Cardiac muscle cell (in vitro differentiated cells and primary cell): Measurements from ENCODE around the gene GINS3. TPM values are rescaled to one million over a fixed set of nuclear protein-coding genes. Genes with fewer than 3 reads are reported as not detected.

Source experiments
- DNase-seq, 2 donors: peaks; one replicate each; pipeline versions ENCODE4 v3.0.0 to v3.0.0-alpha.2; 2010 to 2017; ENCODE audit warnings: low read depth in 1 of 2, low spot score in 1 of 2
- H3K27ac ChIP-seq: fragments of 200-600 bp; sonication (generic); 2 replicates; pipeline ENCODE4 v1.5.1; 2016
- H3K27me3 ChIP-seq: fragments of 200-600 bp; sonication (generic); 2 replicates; pipeline ENCODE4 v1.6.0; 2016; ENCODE audit warnings: control low read depth
- H3K36me3 ChIP-seq: fragments of 200-600 bp; sonication (generic); 2 replicates; pipeline ENCODE4 v1.5.1; 2016; ENCODE audit warnings: control low read depth
- H3K4me1 ChIP-seq: fragments of 200-600 bp; sonication (generic); 2 replicates; pipeline ENCODE4 v1.8.1; 2017; ENCODE audit warnings: low read depth, mild to moderate bottlenecking, mixed run types
- H3K4me3 ChIP-seq: fragments of 200-600 bp; sonication (generic); 2 replicates; pipeline ENCODE4 v1.5.1; 2016; ENCODE audit warnings: mild to moderate bottlenecking
- H3K9me3 ChIP-seq: fragments of 200-600 bp; sonication (generic); 2 replicates; pipeline ENCODE4 v1.5.1; 2017; ENCODE audit warnings: low read depth, mild to moderate bottlenecking, control low read depth
- polyA plus RNA-seq: library from polyadenylated mRNA; unstranded; fragments of >200 nt; fragmentation: Nextera tagmentation; extraction: Ambion mirVana; gene quantifications from 2 replicates; pipeline ENCODE4 v1.2.1, GENCODE V29; 2016
- total RNA-seq: library from RNA; depleted of rRNA; stranded (reverse); fragments of >200 nt; gene quantifications from 2 replicates; pipeline ENCODE4 v1.2.3, GENCODE V29; 2016
- TF ChIP-seq, protein P1 (sequence below): IDR thresholded peaks from 2 replicates; pipeline ENCODE4 v1.5.1; 2012; ENCODE audit warnings: low read depth, mild to moderate bottlenecking, low read length

GINS3 gene
- total and polyA plus RNA-seq, 2 experiments from 2014 or later = 2.1 to 4.2 TPM

DNA sequence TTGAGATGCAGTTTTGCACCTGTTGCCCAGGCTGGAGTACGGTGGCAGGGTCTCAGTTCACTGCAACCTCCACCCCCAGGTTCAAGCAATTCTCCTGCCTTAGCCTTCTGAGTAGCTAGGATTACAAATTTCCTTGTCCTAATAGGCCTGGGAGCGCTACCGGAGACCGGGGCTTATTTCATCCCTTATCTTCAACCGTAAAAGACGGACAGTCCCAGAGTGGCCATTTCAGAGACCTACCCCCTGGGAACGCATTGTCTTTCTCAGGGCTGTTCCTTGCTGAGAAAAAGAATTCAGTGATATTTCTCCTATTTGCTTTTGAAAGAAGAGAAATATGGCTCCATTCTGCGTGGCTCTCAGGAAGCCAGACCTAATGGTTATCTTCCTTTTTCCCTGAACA is 39.6 kb upstream of the GINS3 start:
- Histone ChIP-seq H3K4me1 (no peaks in the 10 kb centered on the region), H3K36me3 (no peaks in the 10 kb centered on the region), H3K27ac (no peak overlapping the region), H3K4me3 (no peak overlapping the region), H3K27me3 (no peaks in the 10 kb centered on the region), H3K9me3 (no peaks in the 10 kb centered on the region)
- DNase-seq = no peak
- TF ChIP-seq, protein P1, sequence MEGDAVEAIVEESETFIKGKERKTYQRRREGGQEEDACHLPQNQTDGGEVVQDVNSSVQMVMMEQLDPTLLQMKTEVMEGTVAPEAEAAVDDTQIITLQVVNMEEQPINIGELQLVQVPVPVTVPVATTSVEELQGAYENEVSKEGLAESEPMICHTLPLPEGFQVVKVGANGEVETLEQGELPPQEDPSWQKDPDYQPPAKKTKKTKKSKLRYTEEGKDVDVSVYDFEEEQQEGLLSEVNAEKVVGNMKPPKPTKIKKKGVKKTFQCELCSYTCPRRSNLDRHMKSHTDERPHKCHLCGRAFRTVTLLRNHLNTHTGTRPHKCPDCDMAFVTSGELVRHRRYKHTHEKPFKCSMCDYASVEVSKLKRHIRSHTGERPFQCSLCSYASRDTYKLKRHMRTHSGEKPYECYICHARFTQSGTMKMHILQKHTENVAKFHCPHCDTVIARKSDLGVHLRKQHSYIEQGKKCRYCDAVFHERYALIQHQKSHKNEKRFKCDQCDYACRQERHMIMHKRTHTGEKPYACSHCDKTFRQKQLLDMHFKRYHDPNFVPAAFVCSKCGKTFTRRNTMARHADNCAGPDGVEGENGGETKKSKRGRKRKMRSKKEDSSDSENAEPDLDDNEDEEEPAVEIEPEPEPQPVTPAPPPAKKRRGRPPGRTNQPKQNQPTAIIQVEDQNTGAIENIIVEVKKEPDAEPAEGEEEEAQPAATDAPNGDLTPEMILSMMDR = no peak

DNA sequence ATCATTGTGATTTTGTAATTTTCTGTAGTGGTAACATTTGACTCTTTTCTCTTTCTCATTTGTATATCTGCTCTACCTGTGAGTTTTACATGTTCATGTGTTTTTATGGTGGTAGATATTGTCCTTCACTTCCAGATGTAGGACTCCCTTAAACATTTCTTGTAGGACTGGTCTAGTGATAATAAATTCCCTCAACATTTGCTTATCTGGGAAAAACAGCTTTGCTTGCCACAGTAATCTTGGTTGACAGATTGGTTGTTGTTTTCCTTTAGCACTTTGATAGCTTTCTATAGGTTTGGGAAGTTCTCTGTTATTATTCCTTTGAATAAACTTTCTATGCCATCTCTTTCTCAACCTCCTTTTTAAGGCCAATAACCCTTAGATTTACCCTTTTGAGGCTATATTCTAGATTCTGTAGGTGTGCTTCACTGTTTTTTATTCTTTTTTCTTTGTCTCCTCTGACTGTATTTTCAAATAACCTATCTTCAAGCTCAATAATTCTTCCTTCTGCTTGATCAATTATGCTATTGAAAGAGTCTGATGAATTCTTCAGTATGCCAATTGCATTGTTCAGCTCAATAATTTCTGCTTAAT is 32.1 kb upstream of the GINS3 start:
- DNase-seq = no peak
- Histone ChIP-seq H3K4me1 (no peaks in the 10 kb centered on the region), H3K9me3 (no peaks in the 10 kb centered on the region), H3K27ac (no peak overlapping the region), H3K4me3 (no peak overlapping the region), H3K36me3 (no peaks in the 10 kb centered on the region), H3K27me3 (no peaks in the 10 kb centered on the region)
- TF ChIP-seq, protein P1 = no peak

DNA sequence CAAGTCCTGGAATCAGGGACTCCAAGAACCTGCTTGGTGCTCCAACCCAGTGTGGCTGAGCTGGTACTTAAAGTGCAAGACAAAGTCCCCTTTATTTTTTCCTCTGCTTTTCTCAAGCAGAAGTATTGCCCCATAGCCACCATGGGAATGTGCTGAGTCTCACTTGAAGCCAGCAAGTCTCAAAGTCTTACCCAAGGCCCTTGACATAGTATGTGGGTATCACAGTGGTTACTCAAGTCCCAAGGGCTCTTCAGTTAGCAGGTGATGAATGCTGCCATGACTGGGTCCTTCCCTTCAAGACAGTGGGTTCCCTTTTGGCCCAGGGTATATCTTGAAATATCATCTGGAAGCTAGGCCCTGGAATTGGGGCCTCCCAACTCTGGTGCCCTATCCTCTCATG is 30.5 kb upstream of the GINS3 start:
- TF ChIP-seq, protein P1 = no peak
- Histone ChIP-seq H3K27ac (no peak overlapping the region), H3K9me3 (no peaks in the 10 kb centered on the region), H3K27me3 (no peaks in the 10 kb centered on the region), H3K36me3 (no peaks in the 10 kb centered on the region), H3K4me1 (no peaks in the 10 kb centered on the region), H3K4me3 (no peak overlapping the region)
- DNase-seq = no peak

DNA sequence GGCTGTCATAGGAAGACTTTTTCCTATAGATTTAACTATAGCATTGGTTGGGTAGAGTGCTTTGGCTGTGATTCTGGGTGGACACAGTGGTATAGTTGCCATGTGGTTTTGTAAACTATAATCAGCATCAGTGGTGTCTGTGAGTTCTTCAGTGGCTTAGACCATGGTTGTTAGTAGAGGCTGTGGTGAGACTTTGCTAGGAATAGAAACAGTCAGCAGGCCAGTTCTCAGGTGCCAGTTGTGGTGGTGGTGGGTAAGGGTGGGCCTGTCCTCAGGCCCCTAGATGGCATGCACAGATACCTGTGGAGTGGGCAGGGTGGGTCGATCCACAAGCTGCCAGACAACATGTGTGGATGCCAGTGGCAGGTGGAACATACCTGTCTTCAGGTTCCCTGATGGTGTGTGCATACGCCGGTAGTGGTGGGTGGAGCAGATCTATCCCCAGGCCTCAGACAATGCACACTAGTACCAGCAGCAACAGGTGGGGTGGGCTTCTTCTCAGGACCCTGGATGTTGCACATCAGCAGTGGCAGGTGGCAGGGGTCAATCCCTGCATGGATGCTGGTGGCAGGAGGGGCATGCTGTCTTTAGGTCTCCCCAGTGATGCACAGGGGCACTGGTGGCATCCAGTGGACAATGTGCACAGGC is 28.4 kb upstream of the GINS3 start:
- DNase-seq = no peak
- H3K4me3 ChIP-seq = no peak overlapping the region
- H3K36me3 ChIP-seq = no peaks in the 10 kb centered on the region
- TF ChIP-seq, protein P1 = no peak
- H3K9me3 ChIP-seq = no peaks in the 10 kb centered on the region
- no peaks in the 10 kb centered on the region for H3K27me3 ChIP-seq
- H3K4me1 ChIP-seq = no peaks in the 10 kb centered on the region
- H3K27ac ChIP-seq = no peak overlapping the region

DNA sequence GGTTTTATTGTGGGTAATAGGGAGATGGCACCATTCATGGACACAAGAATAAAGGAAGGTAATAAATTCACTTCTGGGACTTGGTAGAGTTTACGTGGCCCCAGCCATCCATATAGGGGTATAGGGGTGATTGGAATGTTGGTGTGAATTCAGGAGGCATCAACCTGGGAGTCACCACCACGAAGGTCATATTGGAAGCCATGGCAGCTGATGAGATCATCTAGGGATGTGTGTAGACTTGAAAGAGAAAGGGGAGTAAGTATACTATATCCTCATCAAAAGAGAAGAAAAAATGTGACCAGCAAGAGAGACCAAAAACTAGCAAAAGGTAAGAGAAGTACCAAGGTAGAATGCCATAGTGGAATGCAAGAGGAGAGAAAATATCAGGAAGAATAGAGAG is 26.6 kb upstream of the GINS3 start:
- no peak overlapping the region for H3K27ac ChIP-seq
- H3K9me3 ChIP-seq = no peaks in the 10 kb centered on the region
- H3K4me1 ChIP-seq = no peaks in the 10 kb centered on the region
- no peaks in the 10 kb centered on the region for H3K36me3 ChIP-seq
- TF ChIP-seq, protein P1 = no peak
- no peaks in the 10 kb centered on the region for H3K27me3 ChIP-seq
- no peak for DNase-seq
- no peak overlapping the region for H3K4me3 ChIP-seq
